Brain microvascular endothelial cell (primary cell): ENCODE data around the gene PTPN6.

Source experiments
- DNase-seq: peaks from one replicate; pipeline ENCODE4 v3.0.0-alpha.2; 2020
- H3K27ac ChIP-seq: fragments of 250-450 bp; sonication (Bioruptor Pico); 2 replicates; pipeline ENCODE4 v1.5.1; 2020; ENCODE audit warnings: mild to moderate bottlenecking, moderate library complexity
- H3K27me3 ChIP-seq: fragments of 250-450 bp; sonication (Bioruptor Pico); replicated peaks from 2 replicates; pipeline ENCODE4 v1.5.1; 2020; ENCODE audit warnings: mild to moderate bottlenecking
- H3K36me3 ChIP-seq: fragments of 250-450 bp; sonication (Bioruptor Pico); replicated peaks from 2 replicates; pipeline ENCODE4 v1.5.1; 2020; ENCODE audit warnings: mild to moderate bottlenecking
- H3K4me3 ChIP-seq: 2 replicates; pipeline ENCODE4 v1.5.1; 2011; ENCODE audit warnings: low read depth, mild to moderate bottlenecking, control low read depth, low read length, moderate library complexity
- in situ Hi-C: cut with HindIII; loops from 2 replicates; pipeline ENCODE4 v1.10.0; 2017; ENCODE audit warnings: low sequenced_read_pairs, low pct_ligation_motif_present
- TF ChIP-seq, protein P1 (sequence below): IDR thresholded peaks from 2 replicates; pipeline ENCODE4 v1.5.1; 2011; ENCODE audit warnings: low read depth, mild to moderate bottlenecking, moderate library complexity, low read length, control low read depth, inconsistent platforms; ENCODE audit errors: missing control alignments

The PTPN6 gene

DNA sequence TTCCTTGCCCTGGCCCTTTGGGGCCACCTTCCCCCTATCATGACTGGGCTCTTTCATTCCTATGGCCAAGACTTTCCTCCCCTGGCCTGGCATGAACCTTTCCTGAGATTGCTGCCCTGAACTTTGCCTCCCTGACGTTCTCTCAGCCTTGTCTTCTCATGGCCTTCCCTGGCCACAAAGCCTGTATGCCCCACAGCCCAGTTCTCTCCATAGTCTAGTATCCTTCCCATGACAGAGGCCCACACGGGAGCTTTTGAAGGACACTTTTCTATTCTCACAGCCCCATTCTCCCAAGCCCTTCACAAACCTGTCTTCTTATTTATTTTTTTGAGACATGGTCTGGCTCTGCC, 12.0 kb upstream of the PTPN6 start:
- Histone ChIP-seq H3K27ac (no peak overlapping the region), H3K36me3 (peaks cover 37% of the 10 kb centered on the region), H3K27me3 (no peaks in the 10 kb centered on the region), H3K4me3 (no peak overlapping the region)
- TF ChIP-seq, protein P1, sequence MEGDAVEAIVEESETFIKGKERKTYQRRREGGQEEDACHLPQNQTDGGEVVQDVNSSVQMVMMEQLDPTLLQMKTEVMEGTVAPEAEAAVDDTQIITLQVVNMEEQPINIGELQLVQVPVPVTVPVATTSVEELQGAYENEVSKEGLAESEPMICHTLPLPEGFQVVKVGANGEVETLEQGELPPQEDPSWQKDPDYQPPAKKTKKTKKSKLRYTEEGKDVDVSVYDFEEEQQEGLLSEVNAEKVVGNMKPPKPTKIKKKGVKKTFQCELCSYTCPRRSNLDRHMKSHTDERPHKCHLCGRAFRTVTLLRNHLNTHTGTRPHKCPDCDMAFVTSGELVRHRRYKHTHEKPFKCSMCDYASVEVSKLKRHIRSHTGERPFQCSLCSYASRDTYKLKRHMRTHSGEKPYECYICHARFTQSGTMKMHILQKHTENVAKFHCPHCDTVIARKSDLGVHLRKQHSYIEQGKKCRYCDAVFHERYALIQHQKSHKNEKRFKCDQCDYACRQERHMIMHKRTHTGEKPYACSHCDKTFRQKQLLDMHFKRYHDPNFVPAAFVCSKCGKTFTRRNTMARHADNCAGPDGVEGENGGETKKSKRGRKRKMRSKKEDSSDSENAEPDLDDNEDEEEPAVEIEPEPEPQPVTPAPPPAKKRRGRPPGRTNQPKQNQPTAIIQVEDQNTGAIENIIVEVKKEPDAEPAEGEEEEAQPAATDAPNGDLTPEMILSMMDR, result no peak
- in situ Hi-C loops, result no loop called here
- DNase-seq, result no peak

GRCh38 chr12:6941267-6941666, 9.9 kb upstream of the PTPN6 start:
- peaks cover 24% of the 10 kb centered on the region for H3K36me3 ChIP-seq
- no peak overlapping the region for H3K27ac ChIP-seq
- TF ChIP-seq, protein P1, result no peak
- no peaks in the 10 kb centered on the region for H3K27me3 ChIP-seq
- no peak for DNase-seq
- no peak overlapping the region for H3K4me3 ChIP-seq
- in situ Hi-C loops, result no loop called here

GRCh38 chr12:6941782-6942181, 9.4 kb upstream of the PTPN6 start:
- no peak overlapping the region for H3K4me3 ChIP-seq
- DNase-seq, result no peak
- H3K27ac ChIP-seq, result no peak overlapping the region
- TF ChIP-seq, protein P1, result no peak
- in situ Hi-C loops, result no loop called here
- peaks cover 21% of the 10 kb centered on the region for H3K36me3 ChIP-seq
- no peaks in the 10 kb centered on the region for H3K27me3 ChIP-seq

GRCh38 chr12:6942331-6942665, 8.9 kb upstream of the PTPN6 start:
- H3K36me3 ChIP-seq, result peaks cover 17% of the 10 kb centered on the region
- H3K27ac ChIP-seq, result peak overlapping the region; percentile 93

DNA sequence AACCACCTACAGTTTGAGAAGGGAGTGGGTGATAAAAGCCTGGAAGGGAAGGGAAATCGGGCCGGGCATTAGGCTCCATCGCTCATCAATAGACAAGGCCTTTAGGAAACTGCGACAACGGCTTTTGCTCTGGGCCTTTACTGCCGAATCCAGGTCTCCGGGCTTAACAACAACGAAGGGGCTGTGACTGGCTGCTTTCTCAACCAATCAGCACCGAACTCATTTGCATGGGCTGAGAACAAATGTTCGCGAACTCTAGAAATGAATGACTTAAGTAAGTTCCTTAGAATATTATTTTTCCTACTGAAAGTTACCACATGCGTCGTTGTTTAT, 7.8 kb upstream of the PTPN6 start:
- TF ChIP-seq, protein P1, result no peak
- Histone ChIP-seq H3K27ac (peak overlapping the region; percentile 93), H3K4me3 (peak overlapping the region; percentile 87), H3K27me3 (no peaks in the 10 kb centered on the region), H3K36me3 (peaks cover 16% of the 10 kb centered on the region)
- peak; percentile 94 for DNase-seq
- in situ Hi-C loops, result no loop called here

More at GRCh38 chr12:6942331-6942665, 8.9 kb upstream of the PTPN6 start:
- Histone ChIP-seq H3K4me3 (no peak overlapping the region), H3K27me3 (no peaks in the 10 kb centered on the region)
- TF ChIP-seq, protein P1, result no peak
- in situ Hi-C loops, result no loop called here
- no peak for DNase-seq

DNA sequence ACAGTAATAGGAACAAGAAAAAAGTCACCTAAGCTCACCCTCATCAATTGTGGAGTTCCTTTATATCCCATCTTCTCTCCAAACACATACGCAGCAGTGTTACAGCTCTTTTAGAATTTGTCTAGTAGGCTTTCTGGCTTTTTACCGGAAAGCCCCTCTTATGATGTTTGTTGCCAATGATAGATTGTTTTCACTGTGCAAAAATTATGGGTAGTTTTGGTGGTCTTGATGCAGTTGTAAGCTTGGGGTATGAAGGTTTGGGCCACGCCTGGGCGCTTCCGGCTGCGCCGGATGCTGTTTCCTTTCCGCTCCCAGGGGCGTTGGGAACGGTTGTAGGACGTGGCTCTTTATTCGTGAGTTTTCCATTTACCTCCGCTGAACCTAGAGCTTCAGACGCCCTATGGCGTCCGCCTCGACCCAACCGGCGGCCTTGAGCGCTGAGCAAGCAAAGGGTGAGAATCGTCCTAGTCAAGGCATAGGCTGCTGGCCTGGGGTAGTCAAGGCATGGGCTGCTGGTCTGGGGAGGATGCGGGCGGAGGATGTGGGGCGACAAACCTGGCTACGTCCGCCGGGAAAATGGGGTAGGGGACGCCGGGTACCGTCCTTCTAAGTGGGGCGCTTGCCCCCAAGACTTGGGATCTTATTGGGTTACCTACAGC, 7.3 kb upstream of the PTPN6 start, which contains the start of the genes C12orf57 and RNU7-1:
Gene C12orf57 (plus strand): TSS at position 301 of the 659 bp plus-strand sequence. CDS start 100 bp downstream, at position 401.
Gene RNU7-1 (plus strand): TSS at position 95 of the 659 bp plus-strand sequence.
- peaks cover 11% of the 10 kb centered on the region for H3K36me3 ChIP-seq
- peak; percentile 85 for DNase-seq
- TF ChIP-seq, protein P1, result no peak
- H3K27ac ChIP-seq, result peak within 1 kb of the TSS; percentile 93
- in situ Hi-C loops, result no loop called here
- peak within 1 kb of the TSS; percentile 87 for H3K4me3 ChIP-seq
- no peaks in the 10 kb centered on the region for H3K27me3 ChIP-seq
